GM20431 (cell line): ENCODE data around the gene ERBB4.

Experiments used
- in situ Hi-C: fragments of 300-500 bp; cut with MseI, MboI; formaldehyde crosslinking; loops from one replicate; pipeline ENCODE4 v1.15.0; 2020; ENCODE audit warnings: low sequenced_read_pairs; ENCODE audit not compliant: unreplicated experiment

Gene ERBB4

GRCh38 chr2:212441821-212442220 is 96.8 kb downstream of the ERBB4 start:
- in situ Hi-C loops: no loop called here

GRCh38 chr2:212441141-212441540 is 97.5 kb downstream of the ERBB4 start:
- in situ Hi-C loops: no loop called here

- in situ Hi-C loops: no loop called here
These were observed 109.7 kb downstream of the ERBB4 start for GRCh38 chr2:212428681-212429478.

GRCh38 chr2:212427638-212428037 is 111.0 kb downstream of the ERBB4 start:
- in situ Hi-C loops: no loop called here

- in situ Hi-C loops: no loop called here
These were observed 111.8 kb downstream of the ERBB4 start for GRCh38 chr2:212426637-212427412.

- in situ Hi-C loops: no loop called here
These were observed 114.5 kb downstream of the ERBB4 start for GRCh38 chr2:212424082-212424481.

- in situ Hi-C loops: no loop called here
These were observed 115.5 kb downstream of the ERBB4 start for GRCh38 chr2:212423089-212423488.

- in situ Hi-C loops: no loop called here
These were observed 116.9 kb downstream of the ERBB4 start for GRCh38 chr2:212421556-212422334.

GRCh38 chr2:212416086-212416485 is 122.5 kb downstream of the ERBB4 start:
- in situ Hi-C loops: no loop called here

- in situ Hi-C loops: no loop called here
These were observed 123.8 kb downstream of the ERBB4 start for GRCh38 chr2:212414767-212415211.

- in situ Hi-C loops: no loop called here
These were observed 129.0 kb downstream of the ERBB4 start for GRCh38 chr2:212409560-212409959.

GRCh38 chr2:212408524-212408923 is 130.1 kb downstream of the ERBB4 start:
- in situ Hi-C loops: no loop called here

- in situ Hi-C loops: no loop called here
These were observed 131.9 kb downstream of the ERBB4 start for GRCh38 chr2:212406716-212407115.

- in situ Hi-C loops: no loop called here
These were observed 136.3 kb downstream of the ERBB4 start for GRCh38 chr2:212402316-212402715.

GRCh38 chr2:212398316-212398715 is 140.3 kb downstream of the ERBB4 start:
- in situ Hi-C loops: no loop called here

- in situ Hi-C loops: no loop called here
These were observed 146.1 kb downstream of the ERBB4 start for GRCh38 chr2:212392544-212392943.

- in situ Hi-C loops: no loop called here
These were observed 146.6 kb downstream of the ERBB4 start for GRCh38 chr2:212392043-212392442.

GRCh38 chr2:212387146-212387545 is 151.5 kb downstream of the ERBB4 start:
- in situ Hi-C loops: no loop called here

GRCh38 chr2:212385241-212385640 is 153.4 kb downstream of the ERBB4 start:
- in situ Hi-C loops: no loop called here

- in situ Hi-C loops: no loop called here
These were observed 154.6 kb downstream of the ERBB4 start for GRCh38 chr2:212384027-212384426.
